GM08714 (cell line): ENCODE results near the gene MACF1.
A peak's percentile ranks its signal among the peaks of the same experiment; 100 is the strongest.

Experiments used
- H3K4me3 ChIP-seq: fragments of 200-500 bp; sonication (Bioruptor generic); 2 replicates; pipeline ENCODE4 v1.5.1; 2014; ENCODE audit warnings: mild to moderate bottlenecking, low read length, inconsistent platforms
- ZNF274 ChIP-seq: IDR thresholded peaks from 2 replicates; pipeline ENCODE4 v1.6.1; 2012; ENCODE audit warnings: mild to moderate bottlenecking, low read depth, low read length

MACF1 gene

GRCh38 chr1:39250460-39251240 lies 46.2 kb downstream of the MACF1 start:
- no peak for TF ChIP-seq ZNF274
- no peak overlapping the region for H3K4me3 ChIP-seq

DNA sequence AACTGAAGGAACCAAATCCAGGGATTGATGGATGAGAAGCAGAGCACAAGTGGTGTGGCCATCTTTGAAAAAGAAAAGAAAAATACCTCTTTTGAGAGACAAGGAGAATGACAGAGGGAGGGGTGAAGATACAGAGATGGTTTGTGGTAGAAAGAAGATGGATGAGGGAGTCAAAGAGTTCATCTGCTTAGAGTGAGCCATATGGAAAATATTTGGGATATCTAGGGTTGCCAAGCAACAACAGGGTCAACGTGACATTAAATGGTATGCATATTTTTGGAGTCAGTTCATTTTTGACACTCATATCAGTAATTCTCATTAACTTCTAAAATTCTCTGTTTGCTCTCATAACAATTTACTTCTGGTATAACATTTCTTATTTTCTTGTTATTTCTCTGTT lies 50.7 kb downstream of the MACF1 start:
- H3K4me3 ChIP-seq, result no peak overlapping the region
- TF ChIP-seq ZNF274, result no peak

GRCh38 chr1:39258146-39258924 lies 53.8 kb downstream of the MACF1 start:
- H3K4me3 ChIP-seq, result no peak overlapping the region
- no peak for TF ChIP-seq ZNF274

GRCh38 chr1:39258925-39259244 lies 54.4 kb downstream of the MACF1 start:
- no peak for TF ChIP-seq ZNF274
- H3K4me3 ChIP-seq, result no peak overlapping the region

DNA sequence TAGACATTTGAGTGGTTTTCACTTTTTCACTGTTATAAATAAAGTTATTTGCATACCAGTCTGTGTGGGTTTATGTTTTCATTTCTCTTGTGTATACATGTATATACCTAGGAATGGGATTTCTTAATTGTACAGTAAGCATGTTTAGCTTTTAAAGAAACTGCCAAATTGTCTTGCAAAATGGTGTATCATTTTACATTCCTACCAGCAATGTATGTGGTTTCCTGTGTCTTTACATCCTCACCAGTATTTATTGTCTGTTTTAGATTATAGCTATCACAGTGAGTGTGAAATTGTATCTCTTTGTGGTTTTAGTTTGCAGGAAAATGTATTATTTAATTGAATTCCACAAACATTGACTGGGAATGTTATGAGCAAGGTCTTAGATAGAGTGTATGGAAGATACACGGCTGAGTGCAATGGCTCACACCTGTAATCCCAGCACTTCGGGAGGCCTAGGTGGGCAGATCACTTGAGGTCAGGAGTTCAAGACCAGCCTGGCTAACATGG lies 57.3 kb downstream of the MACF1 start:
- H3K4me3 ChIP-seq, result no peak overlapping the region; the same call in 1 of the 2 replicates
- TF ChIP-seq ZNF274, result no peak

- no peak overlapping the region; the same call in 1 of the 2 replicates for H3K4me3 ChIP-seq
- no peak for TF ChIP-seq ZNF274
Observed at GRCh38 chr1:39262802-39263201, 58.3 kb downstream of the MACF1 start.

DNA sequence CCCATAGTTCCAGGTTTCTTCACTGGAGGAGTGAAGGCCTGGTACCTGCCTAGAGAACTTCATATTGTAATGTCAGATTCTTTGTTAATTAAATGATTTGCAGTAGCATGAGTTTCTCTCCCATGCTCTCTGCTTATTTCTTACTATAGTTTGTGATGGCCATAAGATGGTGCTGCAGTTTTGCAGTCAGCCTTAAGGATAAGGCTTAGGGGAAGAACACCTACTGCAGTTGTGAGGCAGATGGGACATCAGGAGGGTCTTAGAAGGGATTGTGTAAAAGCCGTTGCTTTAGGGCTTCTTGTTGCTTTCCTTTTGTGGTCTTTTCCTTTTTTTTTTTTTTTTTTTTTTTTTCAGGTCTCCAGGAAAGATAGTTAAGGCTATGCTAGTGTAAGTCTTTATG lies 61.8 kb downstream of the MACF1 start:
- TF ChIP-seq ZNF274, result no peak
- H3K4me3 ChIP-seq, result no peak overlapping the region

DNA sequence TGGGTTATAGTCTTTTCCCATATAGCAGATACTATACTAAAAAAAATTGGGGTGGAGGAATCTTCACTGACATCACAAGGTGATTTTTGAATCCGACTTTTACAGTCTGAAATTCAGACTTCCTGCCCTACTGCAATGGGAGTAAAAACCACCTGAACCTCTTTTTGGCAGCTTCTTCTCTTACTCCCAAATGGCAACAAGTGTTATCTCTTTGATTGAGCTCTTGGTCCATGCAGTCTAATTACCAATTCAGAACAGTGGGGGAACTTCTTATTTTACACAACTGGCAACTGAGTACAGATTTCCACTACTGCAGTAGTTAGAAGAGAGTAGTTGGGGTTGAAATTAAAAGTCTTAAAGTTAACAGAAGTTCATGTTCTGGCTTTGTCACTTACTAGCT lies 62.3 kb downstream of the MACF1 start:
- TF ChIP-seq ZNF274, result no peak
- H3K4me3 ChIP-seq, result no peak overlapping the region

- peak overlapping the region; percentile 55; the same call in 1 of the 2 replicates for H3K4me3 ChIP-seq
- TF ChIP-seq ZNF274, result no peak
Observed at GRCh38 chr1:39268112-39268581, 63.7 kb downstream of the MACF1 start.

- H3K4me3 ChIP-seq, result peak overlapping the region; percentile 71; the same call in 1 of the 2 replicates
- no peak for TF ChIP-seq ZNF274
Observed at GRCh38 chr1:39268906-39269305, 64.4 kb downstream of the MACF1 start.

DNA sequence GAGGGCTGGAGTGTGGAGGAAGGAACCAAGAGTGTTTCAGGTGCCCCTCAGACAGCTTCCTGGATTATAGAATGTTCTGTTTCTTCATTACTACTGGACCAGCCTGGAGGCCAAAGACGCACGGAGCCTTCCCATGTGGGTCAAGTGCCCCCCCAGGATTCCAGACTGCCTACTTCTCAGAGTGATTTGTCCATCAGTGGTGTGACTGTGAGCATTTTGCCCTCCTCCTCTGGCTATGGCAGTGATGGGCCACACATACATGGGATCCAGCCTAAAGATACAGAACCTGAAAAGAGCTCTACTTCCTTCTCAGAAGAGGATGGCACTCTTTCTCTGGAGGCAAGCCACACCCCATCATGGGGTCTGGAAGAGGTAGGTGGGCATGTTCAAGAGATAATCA lies 64.9 kb downstream of the MACF1 start:
- H3K4me3 ChIP-seq, result peak overlapping the region; percentile 71; the same call in 1 of the 2 replicates
- no peak for TF ChIP-seq ZNF274

DNA sequence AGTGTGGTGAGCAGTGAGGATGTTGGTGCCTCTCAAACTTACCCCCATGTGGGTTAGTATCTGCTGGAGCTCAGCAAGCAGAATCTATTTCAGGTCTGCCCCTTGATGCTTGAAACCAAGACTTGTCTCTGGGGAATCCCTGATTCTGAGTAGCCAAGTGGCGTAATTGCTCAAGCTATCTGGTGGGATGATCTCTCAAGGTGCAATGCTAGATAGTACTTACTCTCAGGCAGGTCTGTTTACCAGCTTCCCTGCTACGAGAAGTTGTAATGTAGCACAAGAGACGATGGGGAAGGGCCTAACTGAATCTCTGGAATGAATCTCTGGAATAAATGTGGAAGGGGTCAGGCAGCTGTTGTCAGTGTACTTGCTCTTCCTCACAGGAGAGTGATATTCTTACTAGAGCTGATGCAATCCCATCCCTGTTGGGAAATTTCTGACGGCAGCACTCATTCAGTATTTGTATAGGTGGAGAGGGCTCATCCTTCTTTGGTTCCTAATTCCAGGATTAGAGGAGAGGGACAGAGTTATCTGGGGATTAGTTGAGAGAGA lies 65.4 kb downstream of the MACF1 start:
- peak overlapping the region; percentile 71 for H3K4me3 ChIP-seq
- no peak for TF ChIP-seq ZNF274

GRCh38 chr1:39270368-39270767 lies 65.9 kb downstream of the MACF1 start:
- peak overlapping the region; percentile 71 for H3K4me3 ChIP-seq
- TF ChIP-seq ZNF274, result no peak

DNA sequence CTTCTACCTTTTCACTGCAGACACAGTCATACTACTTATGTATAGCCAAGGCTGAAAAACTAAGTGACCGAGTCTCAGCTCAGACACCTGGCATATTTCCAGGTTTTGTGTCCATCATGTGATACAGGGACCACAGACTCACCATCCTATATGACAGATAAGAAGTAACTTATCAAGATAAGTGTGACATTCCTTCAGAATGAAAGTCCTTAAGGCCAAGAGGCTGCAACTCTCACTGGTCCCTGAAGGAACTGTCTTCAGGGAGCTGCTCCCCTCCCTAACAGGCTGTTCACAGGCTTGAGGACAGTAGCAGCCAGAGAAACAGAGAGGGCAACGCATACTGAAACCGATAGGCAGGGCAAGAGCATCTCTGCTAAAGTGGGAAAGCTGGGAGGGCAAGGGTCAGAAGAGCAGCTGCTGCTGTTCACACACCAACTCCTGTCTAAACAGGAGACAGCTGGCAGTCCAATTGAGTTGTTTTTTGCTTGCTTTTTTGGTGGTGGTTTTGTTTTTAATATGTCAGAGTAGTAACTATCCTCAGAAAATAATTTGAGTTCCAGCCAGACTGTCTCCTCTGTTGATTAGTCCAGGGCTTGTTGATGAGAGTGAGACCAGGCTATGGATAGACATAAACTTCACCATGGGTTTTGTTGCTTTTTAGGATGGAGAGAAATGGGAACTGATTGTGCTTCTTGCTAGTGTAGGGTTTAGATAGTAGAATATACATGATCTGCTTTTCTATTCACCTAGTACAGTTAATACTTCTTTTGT lies 67.7 kb downstream of the MACF1 start:
- TF ChIP-seq ZNF274, result no peak
- no peak overlapping the region for H3K4me3 ChIP-seq
